Loucy (cell line): Measurements from ENCODE around the gene CACNB1.

Experiments used
- H2AFZ ChIP-seq: fragments of 200-600 bp; sonication (generic); 2 replicates; pipeline ENCODE4 v1.6.0; 2016; ENCODE audit warnings: antibody characterized with exemption, mild to moderate bottlenecking, low read length, moderate library complexity
- H3F3A ChIP-seq: fragments of 200-600 bp; 2 replicates; pipeline ENCODE4 v1.6.0; 2016; ENCODE audit warnings: antibody characterized with exemption, low read depth, mild to moderate bottlenecking
- H3K27me3 ChIP-seq: fragments of 200-600 bp; sonication (generic); 2 replicates; pipeline ENCODE4 v1.6.1; 2014; ENCODE audit warnings: low read length, mild to moderate bottlenecking; ENCODE audit not compliant: insufficient read depth, poor library complexity, severe bottlenecking
- H3K36me3 ChIP-seq: fragments of 200-600 bp; sonication (generic); 2 replicates; pipeline ENCODE4 v1.6.1; 2016; ENCODE audit warnings: low read length; ENCODE audit not compliant: insufficient read depth
- H3K4me1 ChIP-seq: fragments of 200-600 bp; sonication (generic); 2 replicates; pipeline ENCODE4 v1.5.1; 2014; ENCODE audit warnings: low read length, mild to moderate bottlenecking; ENCODE audit not compliant: insufficient read depth, poor library complexity, severe bottlenecking
- H3K4me2 ChIP-seq: fragments of 200-600 bp; sonication (generic); 2 replicates; pipeline ENCODE4 v1.6.0; 2014; ENCODE audit warnings: antibody characterized with exemption, low read length, low read depth, mild to moderate bottlenecking; ENCODE audit not compliant: poor library complexity, severe bottlenecking
- H3K4me3 ChIP-seq: fragments of 200-600 bp; sonication (generic); 2 replicates; pipeline ENCODE4 v1.5.1; 2014; ENCODE audit warnings: low read length, mild to moderate bottlenecking, mixed read lengths; ENCODE audit not compliant: poor library complexity, severe bottlenecking
- H3K79me2 ChIP-seq: fragments of 200-600 bp; sonication (generic); 2 replicates; pipeline ENCODE4 v1.6.1; 2014; ENCODE audit warnings: low read length; ENCODE audit not compliant: insufficient read depth
- H3K9ac ChIP-seq: fragments of 200-600 bp; sonication (generic); 2 replicates; pipeline ENCODE4 v1.6.0; 2014; ENCODE audit warnings: mild to moderate bottlenecking, low read depth, low read length, moderate library complexity; ENCODE audit not compliant: poor library complexity, severe bottlenecking
- H3K9me2 ChIP-seq: fragments of 200-600 bp; sonication (generic); replicated peaks from 2 replicates; pipeline ENCODE4 v1.6.1; 2016; ENCODE audit warnings: low read depth, low read length, mixed read lengths
- H3K9me3 ChIP-seq: fragments of 200-600 bp; sonication (generic); 2 replicates; pipeline ENCODE4 v1.6.1; 2014; ENCODE audit warnings: mild to moderate bottlenecking, antibody characterized with exemption, low read length, low read depth; ENCODE audit not compliant: insufficient read depth
- H4K20me1 ChIP-seq: fragments of 200-600 bp; sonication (generic); 2 replicates; pipeline ENCODE4 v1.6.0; 2014; ENCODE audit warnings: antibody characterized with exemption, low read length, mild to moderate bottlenecking; ENCODE audit not compliant: insufficient read depth, poor library complexity, severe bottlenecking
- CTCF ChIP-seq: fragments of 200-600 bp; sonication (generic); conservative IDR thresholded peaks from 2 replicates; pipeline ENCODE4 v1.5.1; 2014; ENCODE audit warnings: mild to moderate bottlenecking, antibody characterized with exemption, low read length
- EZH2phosphoT487 ChIP-seq: fragments of 200-600 bp; IDR thresholded peaks from 2 replicates; pipeline ENCODE4 v1.6.1; 2018; ENCODE audit warnings: antibody characterized with exemption, mild to moderate bottlenecking, moderate library complexity, borderline replicate concordance

CACNB1 gene

GRCh38 chr17:39161962-39162361 lies 35.5 kb downstream of the CACNB1 start:
- Histone ChIP-seq H3K27me3 (no peaks in the 10 kb centered on the region), H3K36me3 (no peaks in the 10 kb centered on the region), H2AFZ (no peak overlapping the region), H3F3A (peaks cover 5% of the 10 kb centered on the region; the same call in 1 of the 2 replicates), H3K9me2 (no peaks in the 10 kb centered on the region), H3K9me3 (no peaks in the 10 kb centered on the region), H3K9ac (peak overlapping the region; percentile 57), H3K4me3 (no peak overlapping the region), H3K4me1 (peaks cover 28% of the 10 kb centered on the region), H3K79me2 (no peaks in the 10 kb centered on the region), H3K4me2 (no peak overlapping the region), H4K20me1 (no peaks in the 10 kb centered on the region)
- no peak for TF ChIP-seq CTCF
- no peak for TF ChIP-seq EZH2phosphoT487

GRCh38 chr17:39158623-39159022 lies 38.8 kb downstream of the CACNB1 start:
- H3F3A ChIP-seq, result no peaks in the 10 kb centered on the region
- no peak overlapping the region for H3K4me2 ChIP-seq
- H3K9ac ChIP-seq, result no peak overlapping the region
- H3K9me2 ChIP-seq, result no peaks in the 10 kb centered on the region
- H3K27me3 ChIP-seq, result no peaks in the 10 kb centered on the region
- TF ChIP-seq CTCF (no peak), EZH2phosphoT487 (no peak)
- no peaks in the 10 kb centered on the region for H3K9me3 ChIP-seq
- H4K20me1 ChIP-seq, result no peaks in the 10 kb centered on the region
- H3K79me2 ChIP-seq, result no peaks in the 10 kb centered on the region
- no peak overlapping the region for H2AFZ ChIP-seq
- no peaks in the 10 kb centered on the region for H3K36me3 ChIP-seq
- H3K4me3 ChIP-seq, result no peak overlapping the region
- H3K4me1 ChIP-seq, result peaks cover 9% of the 10 kb centered on the region

- Histone ChIP-seq H3K4me2 (no peak overlapping the region), H3K79me2 (no peaks in the 10 kb centered on the region), H2AFZ (no peak overlapping the region), H3K4me1 (peaks cover 23% of the 10 kb centered on the region), H3K9ac (no peak overlapping the region), H3K4me3 (no peak overlapping the region), H3F3A (0 out of 2 replicates have a peak, but pooled peaks cover 3% of the 10 kb centered on the region), H3K36me3 (no peaks in the 10 kb centered on the region), H3K9me2 (no peaks in the 10 kb centered on the region), H4K20me1 (no peaks in the 10 kb centered on the region), H3K9me3 (no peaks in the 10 kb centered on the region), H3K27me3 (no peaks in the 10 kb centered on the region)
- TF ChIP-seq EZH2phosphoT487, result no peak
- no peak for TF ChIP-seq CTCF
Measured at GRCh38 chr17:39156491-39156890, 41.0 kb downstream of the CACNB1 start.
